ENCODE results near the gene KLHDC4.

- TF ChIP-seq, protein P1, sequence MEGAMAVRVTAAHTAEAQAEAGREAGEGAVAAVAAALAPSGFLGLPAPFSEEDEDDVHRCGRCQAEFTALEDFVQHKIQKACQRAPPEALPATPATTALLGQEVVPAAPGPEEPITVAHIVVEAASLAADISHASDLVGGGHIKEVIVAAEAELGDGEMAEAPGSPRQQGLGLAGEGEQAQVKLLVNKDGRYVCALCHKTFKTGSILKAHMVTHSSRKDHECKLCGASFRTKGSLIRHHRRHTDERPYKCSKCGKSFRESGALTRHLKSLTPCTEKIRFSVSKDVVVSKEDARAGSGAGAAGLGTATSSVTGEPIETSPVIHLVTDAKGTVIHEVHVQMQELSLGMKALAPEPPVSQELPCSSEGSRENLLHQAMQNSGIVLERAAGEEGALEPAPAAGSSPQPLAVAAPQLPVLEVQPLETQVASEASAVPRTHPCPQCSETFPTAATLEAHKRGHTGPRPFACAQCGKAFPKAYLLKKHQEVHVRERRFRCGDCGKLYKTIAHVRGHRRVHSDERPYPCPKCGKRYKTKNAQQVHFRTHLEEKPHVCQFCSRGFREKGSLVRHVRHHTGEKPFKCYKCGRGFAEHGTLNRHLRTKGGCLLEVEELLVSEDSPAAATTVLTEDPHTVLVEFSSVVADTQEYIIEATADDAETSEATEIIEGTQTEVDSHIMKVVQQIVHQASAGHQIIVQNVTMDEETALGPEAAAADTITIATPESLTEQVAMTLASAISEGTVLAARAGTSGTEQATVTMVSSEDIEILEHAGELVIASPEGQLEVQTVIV (IDR thresholded peaks at IDR 0.05; ENCODE audit: borderline replicate concordance, partially characterized antibody): no peak
- TF ChIP-seq FOXK2 (IDR thresholded peaks at IDR 0.05) (no peak), PKNOX1 (IDR thresholded peaks at IDR 0.05) (no peak), EZH2 (IDR thresholded peaks at IDR 0.05; ENCODE audit: borderline replicate concordance, control insufficient read depth, low read depth, low read length) (no peak), EP300 (IDR thresholded peaks at IDR 0.05; ENCODE audit: borderline replicate concordance in 1 of 2, control insufficient read depth in 1 of 2, low read depth in 2 of 2, low read length in 2 of 2) (no peak), TBL1XR1 (IDR thresholded peaks at IDR 0.05; ENCODE audit: low read depth, low read length) (no peak)
- TF ChIP-seq, protein P2, sequence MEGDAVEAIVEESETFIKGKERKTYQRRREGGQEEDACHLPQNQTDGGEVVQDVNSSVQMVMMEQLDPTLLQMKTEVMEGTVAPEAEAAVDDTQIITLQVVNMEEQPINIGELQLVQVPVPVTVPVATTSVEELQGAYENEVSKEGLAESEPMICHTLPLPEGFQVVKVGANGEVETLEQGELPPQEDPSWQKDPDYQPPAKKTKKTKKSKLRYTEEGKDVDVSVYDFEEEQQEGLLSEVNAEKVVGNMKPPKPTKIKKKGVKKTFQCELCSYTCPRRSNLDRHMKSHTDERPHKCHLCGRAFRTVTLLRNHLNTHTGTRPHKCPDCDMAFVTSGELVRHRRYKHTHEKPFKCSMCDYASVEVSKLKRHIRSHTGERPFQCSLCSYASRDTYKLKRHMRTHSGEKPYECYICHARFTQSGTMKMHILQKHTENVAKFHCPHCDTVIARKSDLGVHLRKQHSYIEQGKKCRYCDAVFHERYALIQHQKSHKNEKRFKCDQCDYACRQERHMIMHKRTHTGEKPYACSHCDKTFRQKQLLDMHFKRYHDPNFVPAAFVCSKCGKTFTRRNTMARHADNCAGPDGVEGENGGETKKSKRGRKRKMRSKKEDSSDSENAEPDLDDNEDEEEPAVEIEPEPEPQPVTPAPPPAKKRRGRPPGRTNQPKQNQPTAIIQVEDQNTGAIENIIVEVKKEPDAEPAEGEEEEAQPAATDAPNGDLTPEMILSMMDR (IDR thresholded peaks at IDR 0.05 in 2 of 3, conservative IDR thresholded peaks at IDR 0.05 in 1 of 3; ENCODE audit: control insufficient read depth in 2 of 3, extremely low read depth in 1 of 3, insufficient read depth in 1 of 3, low read depth in 3 of 3, low read length in 3 of 3): no peak
Observed at GRCh38 chr16:87685766-87686165, 80.0 kb downstream of the KLHDC4 start.

Measured in GM12878 (cell line).